ENCODE data around the gene ACSL3.

The ACSL3 gene

DNA sequence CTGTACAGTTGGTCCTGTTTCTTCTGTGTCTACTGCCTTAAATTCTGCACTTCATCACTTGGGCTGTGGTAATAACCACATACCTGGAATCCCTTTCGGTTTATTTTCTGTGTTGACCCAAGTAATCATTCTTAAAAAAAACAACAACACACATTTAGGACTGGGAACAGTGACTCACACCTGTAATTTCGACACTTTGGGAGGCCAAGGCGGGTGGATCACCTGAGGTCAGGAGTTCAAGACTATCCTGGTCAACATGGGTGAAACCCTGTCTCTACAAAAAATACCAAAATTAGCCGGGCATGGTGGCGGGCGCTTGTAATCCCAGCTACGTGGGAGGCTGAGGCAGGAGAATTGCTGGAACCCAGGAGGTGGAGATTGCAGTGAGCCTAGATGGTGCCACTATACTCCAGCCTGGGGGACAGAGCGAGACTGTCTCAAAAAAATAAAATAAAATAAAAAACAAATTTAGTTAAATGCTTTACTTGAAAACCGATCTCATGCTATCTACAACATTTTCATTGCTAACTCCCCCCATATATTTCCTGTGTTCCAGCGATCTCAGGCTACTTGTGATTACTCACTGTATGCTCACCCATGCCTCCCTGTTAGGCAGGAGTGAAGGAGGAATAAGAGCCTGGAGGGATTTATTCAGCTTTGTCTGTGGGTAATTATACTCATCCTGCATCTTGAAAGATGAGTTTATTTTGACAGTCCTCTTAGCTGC lies 18.2 kb downstream of the ACSL3 start:
- no peak for DNase-seq (ENCODE audit: low read depth, low spot score)

- DNase-seq (ENCODE audit: low read depth, low spot score) = no peak
Measured at GRCh38 chr2:222879604-222879933, 18.7 kb downstream of the ACSL3 start.

DNA sequence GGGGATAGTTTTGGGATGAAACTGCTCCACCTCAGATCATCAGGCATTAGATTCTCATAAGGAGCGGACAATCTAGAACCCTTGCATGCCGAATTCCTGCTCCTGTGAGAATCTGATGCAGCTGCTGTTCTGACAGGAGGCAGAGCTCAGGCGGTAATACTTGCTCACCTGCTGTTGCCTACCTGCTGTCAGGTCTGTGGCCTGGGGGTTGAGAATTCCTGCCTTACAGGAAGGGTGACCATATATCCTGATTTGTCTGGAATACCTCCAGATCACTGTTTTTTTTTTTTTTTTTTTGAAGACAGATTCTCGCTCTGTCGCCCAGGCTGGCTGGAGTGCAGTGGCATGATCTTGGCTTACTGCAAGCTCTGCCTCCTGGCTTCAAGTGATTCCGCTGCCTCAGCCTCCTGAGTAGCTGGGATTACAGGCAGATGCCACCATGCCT lies 21.7 kb downstream of the ACSL3 start:
- no peak for DNase-seq (ENCODE audit: low read depth, low spot score)

DNA sequence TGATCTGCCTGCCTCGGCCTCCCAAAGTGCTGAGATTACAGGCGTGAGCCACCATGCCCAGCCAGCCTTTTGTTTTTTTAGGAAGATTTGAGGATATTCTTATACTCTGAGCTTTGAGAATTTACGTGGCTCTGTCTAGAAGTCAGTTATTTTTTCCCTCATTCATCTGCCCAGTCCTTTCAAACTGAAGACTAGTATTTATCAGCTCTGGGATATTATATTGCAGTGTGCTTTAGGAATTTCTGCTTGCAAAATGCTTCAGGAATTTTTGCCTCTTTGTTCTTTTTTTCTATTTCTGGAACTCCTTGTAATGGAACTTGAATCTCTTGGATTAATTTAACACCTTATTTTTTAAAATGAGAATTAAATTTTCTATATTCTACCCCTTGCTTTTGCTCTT lies 22.6 kb downstream of the ACSL3 start:
- no peak for DNase-seq (ENCODE audit: low read depth, low spot score)

DNA sequence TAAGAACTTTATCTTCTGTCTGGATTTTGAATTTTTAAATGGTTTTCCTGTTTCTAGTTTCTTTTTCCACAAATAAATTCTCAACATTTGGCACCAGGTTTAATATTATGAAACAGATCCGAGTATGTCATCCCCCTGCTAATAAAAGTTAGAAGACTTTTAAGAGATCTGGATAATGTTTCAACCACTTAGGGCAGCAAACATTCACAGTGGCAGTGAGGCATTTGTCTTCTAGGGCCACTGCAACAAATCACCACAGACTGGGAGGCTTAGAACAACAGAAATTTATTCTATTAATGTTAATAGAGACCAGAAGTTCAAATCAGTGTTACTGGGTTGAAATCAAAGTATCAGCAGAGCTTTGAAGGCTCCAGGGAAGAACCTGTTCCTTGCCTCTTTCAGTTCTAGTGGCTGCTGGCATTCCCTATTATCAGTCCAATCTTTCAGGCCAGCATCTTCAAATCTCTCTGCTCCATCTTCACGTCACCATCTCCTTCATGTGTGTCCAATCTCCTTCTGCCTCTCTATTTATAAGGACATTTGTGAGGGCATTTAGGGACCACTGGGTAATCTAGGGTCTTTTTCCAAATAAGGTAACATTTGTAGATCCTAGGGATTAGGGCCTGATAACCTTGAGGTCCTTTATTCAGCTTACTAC lies 23.4 kb downstream of the ACSL3 start:
- DNase-seq (ENCODE audit: low read depth, low spot score) = no peak

- no peak for DNase-seq (ENCODE audit: low read depth, low spot score)
Measured at GRCh38 chr2:222884805-222885424, 24.1 kb downstream of the ACSL3 start.

DNA sequence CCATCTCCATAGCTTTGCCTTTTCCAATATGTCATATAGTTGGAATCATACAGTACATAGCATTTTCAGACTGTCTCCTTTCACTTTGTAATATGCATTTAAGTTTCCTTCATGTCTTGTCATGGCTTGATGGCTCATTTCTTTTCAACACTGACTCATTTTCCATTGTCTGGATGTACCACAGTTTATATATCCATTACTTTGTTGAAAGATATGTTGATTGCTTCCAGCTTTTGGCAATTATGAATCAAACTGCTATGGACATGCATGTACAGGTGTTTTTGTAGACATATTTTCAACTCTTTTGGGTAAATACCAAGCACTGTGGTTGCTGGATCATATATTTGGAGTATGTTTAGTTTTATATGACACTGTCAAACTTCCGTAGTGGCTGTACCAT lies 26.3 kb downstream of the ACSL3 start:
- no peak for DNase-seq (ENCODE audit: low read depth, low spot score)

DNA sequence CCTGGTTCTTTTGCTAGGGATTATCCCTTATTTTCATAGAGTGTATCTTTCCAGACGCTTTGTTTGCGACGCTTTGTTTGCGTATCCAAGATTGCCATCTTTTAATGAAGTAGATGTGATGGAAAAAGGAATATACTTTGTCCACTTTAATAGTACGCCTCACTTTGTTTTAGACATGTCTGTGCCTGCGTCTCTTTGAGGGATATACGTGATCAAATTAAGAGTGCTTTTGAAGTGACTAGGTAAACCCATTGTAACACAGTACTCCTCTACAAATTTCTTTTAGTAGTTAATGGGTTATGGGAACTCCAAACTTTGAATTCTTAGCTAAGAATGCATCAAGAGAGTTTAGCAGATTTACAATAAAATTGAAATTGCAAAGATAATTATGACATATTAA lies 27.9 kb downstream of the ACSL3 start:
- no peak for DNase-seq (ENCODE audit: low read depth, low spot score)

GRCh38 chr2:222891890-222892289 lies 31.1 kb downstream of the ACSL3 start:
- DNase-seq (ENCODE audit: low read depth, low spot score) = no peak

DNA sequence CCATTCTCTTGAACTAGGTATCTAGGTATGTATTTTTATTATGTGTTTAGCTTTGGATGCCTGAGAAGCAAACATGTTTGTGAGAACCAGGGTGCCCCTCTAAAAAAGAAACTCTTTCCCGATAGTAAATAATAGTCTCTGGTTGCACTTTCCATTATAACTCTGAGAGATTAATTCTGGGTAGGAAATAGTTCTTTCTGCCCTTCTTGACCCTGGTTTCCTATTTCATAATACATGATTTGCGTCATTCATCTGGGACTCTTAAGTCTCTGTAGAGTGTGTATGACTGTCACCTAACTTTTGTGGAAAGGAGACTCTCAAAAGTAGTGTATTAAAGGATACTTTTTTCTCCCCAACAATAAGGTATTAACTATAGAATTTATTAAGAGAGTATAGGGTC lies 31.5 kb downstream of the ACSL3 start:
- DNase-seq (ENCODE audit: low read depth, low spot score) = no peak

GRCh38 chr2:222892761-222893160 lies 31.9 kb downstream of the ACSL3 start:
- DNase-seq (ENCODE audit: low read depth, low spot score) = no peak

GRCh38 chr2:222893716-222894115 lies 32.9 kb downstream of the ACSL3 start:
- no peak for DNase-seq (ENCODE audit: low read depth, low spot score)

DNA sequence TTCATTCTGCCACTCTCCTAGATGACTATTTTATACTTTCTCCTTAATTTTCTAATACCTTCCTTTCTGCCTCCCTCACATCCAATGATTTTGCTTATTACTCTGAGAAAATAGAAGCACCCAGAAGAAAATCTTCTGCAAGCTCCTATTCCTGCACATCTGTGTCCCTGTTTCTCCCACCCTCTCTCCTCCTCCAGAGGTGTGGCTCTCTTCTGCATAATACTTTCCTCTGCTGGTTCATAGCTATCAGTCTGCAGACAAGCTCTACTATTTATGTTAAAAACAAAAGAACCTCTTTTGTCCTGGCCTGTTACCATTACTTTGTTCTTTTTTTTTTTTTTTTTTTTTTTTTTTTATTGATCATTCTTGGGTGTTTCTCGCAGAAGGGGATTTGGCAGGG lies 34.3 kb downstream of the ACSL3 start:
- no peak for DNase-seq (ENCODE audit: low read depth, low spot score)

DNA sequence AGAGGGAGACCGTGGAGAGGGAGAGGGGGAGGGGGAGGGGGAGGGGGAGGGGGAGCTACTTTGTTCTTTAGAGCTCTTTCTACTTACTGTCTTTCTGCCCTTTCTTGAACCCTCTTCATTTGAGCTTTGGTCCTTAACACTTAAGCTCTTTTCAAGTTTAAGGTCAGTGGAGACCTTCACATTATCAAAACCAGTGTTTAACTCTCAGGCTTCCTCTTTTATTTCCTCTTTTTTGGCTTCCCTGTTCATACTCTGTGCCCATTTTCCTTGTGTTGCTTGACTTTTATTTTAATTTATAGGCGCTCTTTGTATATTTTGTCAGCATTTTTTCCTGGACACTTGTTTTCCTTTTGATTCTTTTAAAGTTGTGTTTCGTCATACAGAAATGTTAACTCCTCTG lies 37.1 kb downstream of the ACSL3 start:
- no peak for DNase-seq (ENCODE audit: low read depth, low spot score)

DNA sequence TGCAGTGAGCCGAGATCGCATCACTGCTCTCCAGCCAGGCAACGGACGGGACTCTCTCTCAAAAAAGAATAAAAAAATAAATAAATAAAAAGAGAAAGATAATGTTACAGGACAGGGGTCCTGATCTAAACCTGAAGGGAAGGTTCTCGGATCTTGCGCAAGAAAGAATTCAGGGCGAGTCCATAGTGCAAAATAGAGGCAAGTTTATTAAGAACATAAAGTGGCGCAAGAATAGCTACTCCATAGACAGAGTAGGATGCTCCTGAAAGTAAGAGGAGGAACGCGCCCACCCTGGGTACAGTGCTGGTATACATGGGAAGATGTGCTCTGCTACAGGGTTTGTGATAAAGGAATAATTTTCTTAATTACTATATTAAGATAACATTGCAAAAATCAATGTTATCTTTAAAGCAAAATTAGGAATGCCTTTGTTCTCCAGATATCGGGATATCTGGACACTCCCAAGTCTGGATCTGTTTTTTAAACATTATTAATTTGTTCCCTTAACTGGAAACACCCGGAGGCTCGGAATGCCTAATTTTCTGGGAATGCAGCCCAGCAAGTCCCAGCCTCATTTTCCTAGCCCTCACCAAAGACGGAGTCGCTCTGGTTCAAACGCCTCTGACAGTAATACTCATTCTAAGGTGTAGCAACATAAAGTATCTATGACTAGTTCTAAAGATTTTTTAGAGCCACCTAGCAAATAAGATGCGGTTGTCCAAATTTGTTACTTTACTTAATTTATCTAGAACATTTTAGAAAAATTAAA lies 38.8 kb downstream of the ACSL3 start:
- no peak for DNase-seq (ENCODE audit: low read depth, low spot score)

DNA sequence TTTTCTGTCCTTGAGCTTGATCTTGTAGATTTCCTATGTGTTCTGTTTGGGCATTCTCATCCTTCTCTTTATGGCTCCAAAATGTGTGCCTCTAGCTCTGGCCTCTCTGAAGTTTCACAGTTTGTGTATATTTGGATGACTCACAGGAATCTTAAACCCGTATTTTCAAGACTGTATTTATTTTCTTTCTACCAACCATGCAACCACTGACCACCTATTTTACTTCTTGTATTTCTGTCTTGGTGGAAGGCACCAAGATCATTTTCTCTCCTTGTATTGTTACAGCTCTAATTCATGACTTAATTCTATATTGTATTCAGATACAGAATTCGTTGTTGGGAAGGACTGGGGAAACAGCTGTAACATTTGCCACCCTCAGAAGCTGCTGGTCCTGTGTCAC lies 39.5 kb downstream of the ACSL3 start:
- peak; percentile 32 for DNase-seq (ENCODE audit: low read depth, low spot score)

GRCh38 chr2:222902660-222903059 lies 41.8 kb downstream of the ACSL3 start:
- no peak for DNase-seq (ENCODE audit: low read depth, low spot score)

DNA sequence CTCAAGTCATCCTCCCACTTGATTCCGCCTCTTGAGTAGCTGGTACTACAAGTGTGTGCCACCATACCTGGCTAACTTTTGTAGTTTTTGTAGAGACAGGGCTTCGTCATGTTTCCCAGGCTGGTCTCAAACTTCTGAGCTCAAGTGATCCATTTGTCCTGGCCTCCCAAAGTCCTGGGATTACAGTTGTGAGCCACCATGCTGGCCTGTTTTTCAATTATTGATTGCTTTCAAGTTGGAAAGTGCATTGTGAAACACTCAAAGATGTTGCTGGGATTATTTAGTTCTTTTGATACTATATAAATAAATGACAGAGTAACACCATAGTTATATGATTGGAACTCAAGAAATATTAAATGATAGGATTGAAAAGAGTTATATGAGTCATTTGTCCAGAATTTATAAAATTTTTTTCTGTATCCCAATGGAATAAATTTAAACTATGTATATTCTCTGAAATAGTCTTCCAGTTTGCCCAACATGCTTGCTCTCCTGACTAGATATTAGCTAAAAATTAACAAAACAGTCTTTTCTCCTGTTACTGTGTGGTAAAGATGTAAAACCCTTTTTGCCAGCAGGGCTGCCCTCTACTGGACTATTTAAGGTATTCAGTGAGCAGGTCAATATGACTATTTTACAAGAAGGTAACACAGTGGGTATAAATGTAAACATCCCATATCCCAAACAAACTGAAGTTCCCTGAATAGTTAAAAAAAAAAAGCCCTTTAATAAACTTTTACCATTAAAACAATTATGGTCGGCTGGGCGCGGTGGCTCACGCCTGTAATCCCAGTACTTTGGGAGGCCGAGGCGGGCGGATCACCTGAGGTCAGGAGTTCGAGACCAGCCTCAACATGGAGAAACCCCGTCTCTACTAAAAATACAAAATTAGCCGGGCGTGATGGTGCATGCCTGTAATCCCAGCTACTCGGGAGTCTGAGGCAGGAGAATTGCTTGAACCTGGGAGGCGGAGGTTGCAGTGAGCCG lies 42.7 kb downstream of the ACSL3 start:
- peak; percentile 28 for DNase-seq (ENCODE audit: low read depth, low spot score)

DNA sequence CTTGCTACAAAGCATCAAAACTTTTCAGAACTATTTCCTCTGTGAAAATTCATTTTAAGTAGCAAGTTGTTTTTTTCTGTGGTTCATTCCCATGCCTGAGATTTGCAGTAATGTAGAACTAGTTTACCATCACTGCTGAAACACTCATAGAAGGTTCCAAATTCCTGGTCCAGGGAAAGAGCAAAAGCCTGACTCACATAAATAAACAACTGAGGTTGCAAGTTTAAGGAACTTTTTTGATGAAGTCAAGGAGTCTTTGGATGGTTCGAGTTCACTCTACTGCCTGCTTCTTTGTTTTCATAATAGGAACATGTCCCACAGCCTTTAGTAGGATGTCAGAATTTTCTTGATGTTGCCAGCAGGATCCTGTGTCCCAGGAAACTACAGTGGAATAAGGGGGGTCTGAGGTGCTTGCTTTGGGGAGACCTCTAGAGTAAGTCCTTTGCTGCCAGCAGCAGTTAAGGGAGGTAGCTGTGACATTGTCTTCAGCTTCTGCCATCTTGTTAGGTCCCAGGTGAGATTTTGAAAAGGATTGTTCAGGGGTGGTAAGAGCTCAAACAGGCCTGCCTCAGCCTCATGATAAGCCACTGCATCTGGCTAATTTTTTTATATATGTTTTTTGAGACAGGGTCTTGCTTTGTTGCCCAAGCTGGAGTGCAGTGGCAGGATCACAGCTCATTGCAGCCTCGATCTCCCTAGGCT lies 43.9 kb downstream of the ACSL3 start:
- DNase-seq (ENCODE audit: low read depth, low spot score) = peak; percentile 63

GRCh38 chr2:222907048-222907447 lies 46.2 kb downstream of the ACSL3 start:
- DNase-seq (ENCODE audit: low read depth, low spot score) = no peak

Data from smooth muscle cell of the brain vasculature (primary cell).